K562 (cell line): Measurements from ENCODE around the gene PGAP2. TPM values are rescaled to one million over a fixed set of nuclear protein-coding genes. Genes with fewer than 3 reads are reported as not detected.

Experiments used
- BCOR ChIP-seq: fragments of 450-650 bp; IDR thresholded peaks from 2 replicates; pipeline ENCODE4 v1.6.1; 2016
- ETV6 ChIP-seq, 3 experiments: fragments of 150-350 bp in 1 of 3; sonication (generic) in 1 of 3; formaldehyde crosslinking in 1 of 3; IDR thresholded peaks; 2 replicates each; pipeline versions ENCODE4 v1.6.1 to v1.8.0; 2014 to 2022; ENCODE audit warnings: borderline replicate concordance in 2 of 3, low read depth in 2 of 3, antibody characterized with exemption in 1 of 3, low read length in 1 of 3, mild to moderate bottlenecking in 1 of 3, missing genetic modification reagents in 1 of 3
- KDM5B ChIP-seq: fragments of 200-600 bp; sonication (generic); IDR thresholded peaks from 2 replicates; pipeline ENCODE4 v1.6.1; 2012; ENCODE audit warnings: low read depth, mild to moderate bottlenecking, moderate library complexity, low read length, control low read depth, inconsistent platforms; ENCODE audit not compliant: insufficient replicate concordance
- LCOR ChIP-seq: sonication (generic); formaldehyde crosslinking; IDR thresholded peaks from 2 replicates; pipeline ENCODE4 v1.8.0; 2022; ENCODE audit warnings: mild to moderate bottlenecking, missing genetic modification reagents
- MXI1 ChIP-seq: IDR thresholded peaks from 2 replicates; pipeline ENCODE4 v1.6.1; 2011; ENCODE audit warnings: low read depth, mild to moderate bottlenecking, improper control_type of control experiment, low read length
- POLR2B ChIP-seq: fragments of 450-650 bp; IDR thresholded peaks from 2 replicates; pipeline ENCODE4 v1.6.1; 2018; ENCODE audit warnings: low read depth; ENCODE audit not compliant: partially characterized antibody
- PTTG1 ChIP-seq: fragments of 450-650 bp; IDR thresholded peaks from 2 replicates; pipeline ENCODE4 v1.6.1; 2016; ENCODE audit warnings: low read depth, mild to moderate bottlenecking, missing genetic modification characterization, missing compliant biosample characterization
- PURB ChIP-seq: sonication (generic); formaldehyde crosslinking; IDR thresholded peaks from 2 replicates; pipeline ENCODE4 v1.9.0; 2021; ENCODE audit warnings: low read depth, mild to moderate bottlenecking, missing genetic modification reagents
- SLC30A9 ChIP-seq: fragments of 250-450 bp; sonication (Bioruptor Pico); IDR thresholded peaks from 2 replicates; pipeline ENCODE4 v1.8.0; 2022; ENCODE audit warnings: mild to moderate bottlenecking, moderate library complexity
- XRCC3 ChIP-seq: fragments of 450-650 bp; IDR thresholded peaks from 2 replicates; pipeline ENCODE4 v1.6.1; 2017; ENCODE audit warnings: mild to moderate bottlenecking, moderate library complexity
- ZNF316 ChIP-seq: fragments of 450-650 bp; IDR thresholded peaks from 2 replicates; pipeline ENCODE4 v1.6.1; 2016
- ZNF785 ChIP-seq: fragments of 250-450 bp; sonication (Bioruptor Pico); IDR thresholded peaks from 2 replicates; pipeline ENCODE4 v1.4.0; 2020; ENCODE audit warnings: mild to moderate bottlenecking
- polyA plus RNA-seq, 8 experiments: library from polyadenylated mRNA; depleted of rRNA in 4 of 8; stranded (reverse) in 5 of 8; unstranded in 3 of 8; fragments of >200 nt; fragmentation: Nextera tagmentation in 2 of 8; fragmentation: Illumina TruSeq in 1 of 8; extraction: Ambion mirVana in 2 of 8; extraction: Trizol in 1 of 8; gene quantifications; 2 replicates each; pipeline versions ENCODE4 v1.2.1 to v1.2.3, GENCODE V29; 2011 to 2014; ENCODE audit warnings: inconsistent platforms in 1 of 8, missing spikeins in 1 of 8
- total RNA-seq, 7 experiments: library from RNA; depleted of rRNA in 6 of 7; stranded (reverse); fragments of >200 nt in 6 of 7; fragmentation: Illumina TruSeq in 2 of 7; extraction: Trizol in 2 of 7; gene quantifications; 2 replicates each; pipeline versions ENCODE4 v1.2.1 to v1.2.3, GENCODE V29; 2011 to 2021; ENCODE audit warnings: low replicate concordance in 1 of 7
- TF ChIP-seq, protein P1 (sequence below): sonication (generic); formaldehyde crosslinking; IDR thresholded peaks from 2 replicates; pipeline ENCODE4 v1.8.1; 2023; ENCODE audit warnings: mild to moderate bottlenecking, missing genetic modification reagents
- TF ChIP-seq, protein P2 (sequence below): fragments of 450-650 bp; conservative IDR thresholded peaks from 2 replicates; pipeline ENCODE4 v1.6.1; 2016; ENCODE audit warnings: missing genetic modification characterization, low read depth, mild to moderate bottlenecking, missing compliant biosample characterization, moderate library complexity
- TF ChIP-seq, protein P3 (sequence below): IDR thresholded peaks from 3 replicates; pipeline ENCODE4 v1.6.1; 2011; ENCODE audit warnings: borderline replicate concordance, mild to moderate bottlenecking, moderate library complexity; ENCODE audit not compliant: insufficient read length; ENCODE audit errors: extremely low read depth
- TF ChIP-seq, protein P4 (sequence below): sonication (generic); IDR thresholded peaks from 2 replicates; pipeline ENCODE4 v1.6.1; 2016

The PGAP2 gene
- total and polyA plus RNA-seq, 9 of the 15 experiments (the other 6 are each of a cell fraction or from before 2014, with no cell fraction given), result 17.9 to 47.2 (median 33.7) TPM

DNA sequence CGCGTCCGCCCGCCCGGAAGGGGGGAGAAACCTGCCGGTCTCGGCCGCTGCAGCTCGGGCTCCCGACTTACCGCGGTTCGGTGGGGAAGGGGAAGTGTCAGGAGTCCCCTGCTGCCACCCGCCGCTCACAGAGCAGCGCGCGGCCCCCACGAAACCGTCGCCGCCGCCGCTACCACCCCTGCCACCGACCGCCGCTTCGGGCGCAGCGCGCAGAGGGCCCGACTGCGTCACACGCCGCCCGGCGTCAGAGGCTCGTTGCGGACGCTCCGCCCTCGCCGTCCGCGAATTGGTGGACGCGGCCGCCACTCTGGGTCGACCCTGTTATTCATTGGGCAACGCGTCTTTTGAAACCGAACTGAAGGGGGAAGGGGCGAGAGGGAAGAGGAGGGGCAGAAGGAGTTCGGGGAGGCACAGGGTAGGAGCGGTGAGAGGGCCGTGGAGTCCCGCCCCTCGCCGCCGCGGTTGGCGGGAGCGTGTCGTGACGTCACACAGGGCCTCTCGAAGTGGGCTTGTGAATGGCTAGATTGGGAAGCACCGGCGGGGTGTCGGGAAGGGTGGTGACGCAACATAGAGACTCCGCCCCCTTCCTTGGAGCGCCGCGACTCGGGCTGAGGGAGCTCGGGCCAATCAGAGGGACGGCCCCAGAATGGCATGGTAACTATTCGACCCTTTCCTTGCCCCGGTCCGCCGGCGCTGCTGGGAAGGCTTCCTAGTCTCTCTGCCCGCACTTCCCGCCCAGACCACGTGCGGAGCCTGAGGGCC is 10.8 kb upstream of the PGAP2 start, which contains the start of gene NUP98 (continued):
- TF ChIP-seq, protein P1, sequence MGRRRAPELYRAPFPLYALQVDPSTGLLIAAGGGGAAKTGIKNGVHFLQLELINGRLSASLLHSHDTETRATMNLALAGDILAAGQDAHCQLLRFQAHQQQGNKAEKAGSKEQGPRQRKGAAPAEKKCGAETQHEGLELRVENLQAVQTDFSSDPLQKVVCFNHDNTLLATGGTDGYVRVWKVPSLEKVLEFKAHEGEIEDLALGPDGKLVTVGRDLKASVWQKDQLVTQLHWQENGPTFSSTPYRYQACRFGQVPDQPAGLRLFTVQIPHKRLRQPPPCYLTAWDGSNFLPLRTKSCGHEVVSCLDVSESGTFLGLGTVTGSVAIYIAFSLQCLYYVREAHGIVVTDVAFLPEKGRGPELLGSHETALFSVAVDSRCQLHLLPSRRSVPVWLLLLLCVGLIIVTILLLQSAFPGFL (CRISPR knock-in tag), result no peak
- TF ChIP-seq SLC30A9 (no peak), LCOR (CRISPR knock-in tag) (peak; percentile 86), BCOR (no peak), MXI1 (0 out of 2 replicates have a peak, but pooled peaks have one; percentile 32), PTTG1 (tag) (no peak), ZNF785 (CRISPR knock-in tag) (no peak), PURB (CRISPR knock-in tag) (no peak), XRCC3 (no peak), POLR2B (peak; percentile 89), ETV6 (IDR thresholded peaks at IDR 0.05; ENCODE audit: borderline replicate concordance in 1 of 2, low read depth in 2 of 2, low read length in 1 of 2) (no peak), ETV6 (CRISPR knock-in tag; IDR thresholded peaks at IDR 0.05; ENCODE audit: borderline replicate concordance) (no peak), KDM5B (peak; percentile 80), ZNF316 (no peak)
- TF ChIP-seq, protein P2, sequence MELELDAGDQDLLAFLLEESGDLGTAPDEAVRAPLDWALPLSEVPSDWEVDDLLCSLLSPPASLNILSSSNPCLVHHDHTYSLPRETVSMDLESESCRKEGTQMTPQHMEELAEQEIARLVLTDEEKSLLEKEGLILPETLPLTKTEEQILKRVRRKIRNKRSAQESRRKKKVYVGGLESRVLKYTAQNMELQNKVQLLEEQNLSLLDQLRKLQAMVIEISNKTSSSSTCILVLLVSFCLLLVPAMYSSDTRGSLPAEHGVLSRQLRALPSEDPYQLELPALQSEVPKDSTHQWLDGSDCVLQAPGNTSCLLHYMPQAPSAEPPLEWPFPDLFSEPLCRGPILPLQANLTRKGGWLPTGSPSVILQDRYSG (tag), result no peak
- TF ChIP-seq, protein P3, sequence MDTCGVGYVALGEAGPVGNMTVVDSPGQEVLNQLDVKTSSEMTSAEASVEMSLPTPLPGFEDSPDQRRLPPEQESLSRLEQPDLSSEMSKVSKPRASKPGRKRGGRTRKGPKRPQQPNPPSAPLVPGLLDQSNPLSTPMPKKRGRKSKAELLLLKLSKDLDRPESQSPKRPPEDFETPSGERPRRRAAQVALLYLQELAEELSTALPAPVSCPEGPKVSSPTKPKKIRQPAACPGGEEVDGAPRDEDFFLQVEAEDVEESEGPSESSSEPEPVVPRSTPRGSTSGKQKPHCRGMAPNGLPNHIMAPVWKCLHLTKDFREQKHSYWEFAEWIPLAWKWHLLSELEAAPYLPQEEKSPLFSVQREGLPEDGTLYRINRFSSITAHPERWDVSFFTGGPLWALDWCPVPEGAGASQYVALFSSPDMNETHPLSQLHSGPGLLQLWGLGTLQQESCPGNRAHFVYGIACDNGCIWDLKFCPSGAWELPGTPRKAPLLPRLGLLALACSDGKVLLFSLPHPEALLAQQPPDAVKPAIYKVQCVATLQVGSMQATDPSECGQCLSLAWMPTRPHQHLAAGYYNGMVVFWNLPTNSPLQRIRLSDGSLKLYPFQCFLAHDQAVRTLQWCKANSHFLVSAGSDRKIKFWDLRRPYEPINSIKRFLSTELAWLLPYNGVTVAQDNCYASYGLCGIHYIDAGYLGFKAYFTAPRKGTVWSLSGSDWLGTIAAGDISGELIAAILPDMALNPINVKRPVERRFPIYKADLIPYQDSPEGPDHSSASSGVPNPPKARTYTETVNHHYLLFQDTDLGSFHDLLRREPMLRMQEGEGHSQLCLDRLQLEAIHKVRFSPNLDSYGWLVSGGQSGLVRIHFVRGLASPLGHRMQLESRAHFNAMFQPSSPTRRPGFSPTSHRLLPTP, result no peak
- TF ChIP-seq, protein P4, sequence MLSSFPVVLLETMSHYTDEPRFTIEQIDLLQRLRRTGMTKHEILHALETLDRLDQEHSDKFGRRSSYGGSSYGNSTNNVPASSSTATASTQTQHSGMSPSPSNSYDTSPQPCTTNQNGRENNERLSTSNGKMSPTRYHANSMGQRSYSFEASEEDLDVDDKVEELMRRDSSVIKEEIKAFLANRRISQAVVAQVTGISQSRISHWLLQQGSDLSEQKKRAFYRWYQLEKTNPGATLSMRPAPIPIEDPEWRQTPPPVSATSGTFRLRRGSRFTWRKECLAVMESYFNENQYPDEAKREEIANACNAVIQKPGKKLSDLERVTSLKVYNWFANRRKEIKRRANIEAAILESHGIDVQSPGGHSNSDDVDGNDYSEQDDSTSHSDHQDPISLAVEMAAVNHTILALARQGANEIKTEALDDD, result no peak
